ENCODE results near the gene SNTG2. TPM values are rescaled to one million over a fixed set of nuclear protein-coding genes. Genes with fewer than 3 reads are reported as not detected.

The SNTG2 gene
- total RNA-seq: 0.56 and 0.66 TPM in 2 replicates
- 1.0 and 1.4 TPM in 2 replicates for polyA plus RNA-seq

DNA sequence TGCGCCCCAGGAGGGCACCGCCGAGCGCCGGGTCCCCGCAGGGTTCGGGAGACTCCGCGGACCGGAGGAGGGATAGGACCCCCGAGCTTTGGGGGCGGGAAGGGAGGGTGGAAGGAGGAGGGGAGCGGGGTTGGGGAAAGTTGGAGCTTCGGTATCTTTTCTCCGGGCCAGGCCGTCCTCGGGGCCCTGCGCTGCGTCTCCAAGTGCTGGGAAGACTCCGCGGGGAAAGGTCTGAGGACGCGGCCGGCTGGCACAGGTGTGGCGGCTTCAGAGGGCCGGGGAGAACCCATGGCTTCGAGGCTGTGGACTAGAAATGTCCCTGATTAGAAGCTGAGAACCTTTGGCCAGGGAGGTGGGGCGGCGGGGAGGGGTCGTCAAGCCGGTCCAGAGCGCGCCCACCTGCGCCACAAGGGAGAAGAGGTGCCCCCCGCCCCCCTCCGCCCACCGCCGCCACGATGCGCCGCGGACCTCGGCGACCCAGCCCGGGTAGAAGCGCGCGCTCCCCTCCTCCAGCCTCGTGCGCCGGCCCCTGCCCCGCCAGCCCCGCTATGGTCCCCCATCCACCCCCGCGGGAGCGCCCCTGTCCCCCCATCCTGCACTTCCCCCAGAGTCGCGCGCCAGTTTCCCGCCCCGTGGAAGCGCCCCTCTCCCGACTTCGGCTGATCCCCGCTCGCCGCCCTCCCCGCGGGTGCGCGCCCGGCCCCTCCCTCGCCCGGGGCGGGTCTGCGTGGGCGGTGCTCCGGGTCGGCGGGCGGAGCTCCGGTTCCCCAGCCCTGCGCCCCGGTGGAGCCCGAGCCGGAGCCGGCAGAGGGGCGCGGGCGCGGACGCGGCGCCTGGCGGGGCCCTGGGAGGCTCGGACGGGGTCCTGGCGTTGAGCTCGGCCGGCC is at the start of gene SNTG2:
Gene SNTG2, plus strand, starts transcription at position 770 of the 887 bp plus-strand sequence. CDS start 148 bp downstream, outside the sequence.
- H3K36me3 ChIP-seq: no peaks in the 10 kb centered on the region
- H3K9me3 ChIP-seq (ENCODE audit: low read depth): no peaks in the 10 kb centered on the region
- peak within 1 kb of the TSS; percentile 66 for H3K4me3 ChIP-seq
- H3K27ac ChIP-seq: no peak within 1 kb of the TSS
- peaks cover 87% of the 10 kb centered on the region for H3K27me3 ChIP-seq
- TF ChIP-seq, protein P1, sequence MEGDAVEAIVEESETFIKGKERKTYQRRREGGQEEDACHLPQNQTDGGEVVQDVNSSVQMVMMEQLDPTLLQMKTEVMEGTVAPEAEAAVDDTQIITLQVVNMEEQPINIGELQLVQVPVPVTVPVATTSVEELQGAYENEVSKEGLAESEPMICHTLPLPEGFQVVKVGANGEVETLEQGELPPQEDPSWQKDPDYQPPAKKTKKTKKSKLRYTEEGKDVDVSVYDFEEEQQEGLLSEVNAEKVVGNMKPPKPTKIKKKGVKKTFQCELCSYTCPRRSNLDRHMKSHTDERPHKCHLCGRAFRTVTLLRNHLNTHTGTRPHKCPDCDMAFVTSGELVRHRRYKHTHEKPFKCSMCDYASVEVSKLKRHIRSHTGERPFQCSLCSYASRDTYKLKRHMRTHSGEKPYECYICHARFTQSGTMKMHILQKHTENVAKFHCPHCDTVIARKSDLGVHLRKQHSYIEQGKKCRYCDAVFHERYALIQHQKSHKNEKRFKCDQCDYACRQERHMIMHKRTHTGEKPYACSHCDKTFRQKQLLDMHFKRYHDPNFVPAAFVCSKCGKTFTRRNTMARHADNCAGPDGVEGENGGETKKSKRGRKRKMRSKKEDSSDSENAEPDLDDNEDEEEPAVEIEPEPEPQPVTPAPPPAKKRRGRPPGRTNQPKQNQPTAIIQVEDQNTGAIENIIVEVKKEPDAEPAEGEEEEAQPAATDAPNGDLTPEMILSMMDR (IDR thresholded peaks at IDR 0.05; ENCODE audit: low read depth, low read length): no peak
- no peaks in the 10 kb centered on the region for H3K4me1 ChIP-seq (ENCODE audit: low read depth)
- peak; percentile 31 to 67 for DNase-seq (ENCODE audit: low read depth in 1 of 2, low spot score in 1 of 2)

DNA sequence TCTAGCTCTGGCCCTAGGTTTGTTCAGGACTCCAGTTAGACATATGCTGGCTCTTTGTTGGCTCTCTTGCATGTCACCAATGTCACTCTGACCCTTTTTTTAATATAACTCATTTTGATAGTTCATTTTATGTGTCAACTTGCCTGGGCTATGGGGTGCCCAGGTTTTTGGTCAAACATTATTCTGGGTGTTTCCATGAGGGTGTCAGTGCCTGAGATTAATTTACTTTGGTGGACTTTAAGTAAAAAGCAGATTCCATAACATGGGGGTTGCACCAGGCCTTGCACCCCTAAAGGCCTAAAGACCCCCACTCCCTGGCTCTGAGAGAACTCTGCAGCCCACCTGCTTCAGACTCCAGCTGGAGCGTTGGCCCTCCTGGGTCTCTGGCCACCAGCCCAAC is 48.1 kb upstream of the SNTG2 start:
- no peak overlapping the region for H3K27ac ChIP-seq
- no peak for DNase-seq (ENCODE audit: low read depth in 1 of 2, low spot score in 1 of 2)
- no peak overlapping the region for H3K4me3 ChIP-seq
- TF ChIP-seq, protein P1 (IDR thresholded peaks at IDR 0.05; ENCODE audit: low read depth, low read length): no peak
- peaks cover 11% of the 10 kb centered on the region for H3K27me3 ChIP-seq
- H3K9me3 ChIP-seq (ENCODE audit: low read depth): no peaks in the 10 kb centered on the region
- H3K4me1 ChIP-seq (ENCODE audit: low read depth): no peaks in the 10 kb centered on the region
- H3K36me3 ChIP-seq: no peaks in the 10 kb centered on the region

DNA sequence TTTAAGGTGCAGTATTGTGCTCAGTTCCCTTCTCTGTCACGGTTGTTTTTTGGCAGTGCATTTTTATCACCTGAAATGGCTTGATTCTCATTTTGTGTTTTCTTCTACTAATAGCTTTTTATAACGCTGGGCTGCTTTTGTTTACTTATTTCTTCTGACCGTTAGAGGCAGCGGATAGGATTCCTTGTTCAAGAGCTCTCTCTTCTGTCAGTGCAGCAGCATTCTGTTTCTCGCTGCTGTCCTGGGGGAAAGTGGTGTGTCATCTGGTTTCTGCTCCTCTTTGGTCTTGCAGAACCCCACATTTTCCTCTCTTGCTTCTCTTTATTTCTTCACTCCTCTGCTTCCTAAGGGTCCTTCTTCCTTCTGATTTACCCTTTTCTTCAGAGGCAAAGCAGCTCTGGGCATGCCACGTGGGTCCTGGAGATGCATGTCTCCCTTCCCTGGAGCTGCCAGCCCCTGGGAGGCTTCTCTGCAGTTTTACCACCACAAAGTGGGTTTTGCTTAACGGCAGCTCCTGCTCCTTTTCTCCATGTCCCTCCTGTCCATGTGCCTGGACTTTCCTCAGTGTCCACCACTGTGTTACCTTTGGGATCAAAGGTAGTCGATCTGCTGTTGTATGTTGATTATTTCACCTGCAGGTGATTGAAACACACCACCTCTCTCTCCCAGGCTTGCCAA is 47.3 kb upstream of the SNTG2 start:
- Histone ChIP-seq H3K9me3 (ENCODE audit: low read depth) (no peaks in the 10 kb centered on the region), H3K4me1 (ENCODE audit: low read depth) (no peaks in the 10 kb centered on the region), H3K27me3 (peaks cover 17% of the 10 kb centered on the region), H3K36me3 (no peaks in the 10 kb centered on the region), H3K27ac (no peak overlapping the region), H3K4me3 (no peak overlapping the region)
- TF ChIP-seq, protein P1 (IDR thresholded peaks at IDR 0.05; ENCODE audit: low read depth, low read length): no peak
- no peak for DNase-seq (ENCODE audit: low read depth in 1 of 2, low spot score in 1 of 2)

DNA sequence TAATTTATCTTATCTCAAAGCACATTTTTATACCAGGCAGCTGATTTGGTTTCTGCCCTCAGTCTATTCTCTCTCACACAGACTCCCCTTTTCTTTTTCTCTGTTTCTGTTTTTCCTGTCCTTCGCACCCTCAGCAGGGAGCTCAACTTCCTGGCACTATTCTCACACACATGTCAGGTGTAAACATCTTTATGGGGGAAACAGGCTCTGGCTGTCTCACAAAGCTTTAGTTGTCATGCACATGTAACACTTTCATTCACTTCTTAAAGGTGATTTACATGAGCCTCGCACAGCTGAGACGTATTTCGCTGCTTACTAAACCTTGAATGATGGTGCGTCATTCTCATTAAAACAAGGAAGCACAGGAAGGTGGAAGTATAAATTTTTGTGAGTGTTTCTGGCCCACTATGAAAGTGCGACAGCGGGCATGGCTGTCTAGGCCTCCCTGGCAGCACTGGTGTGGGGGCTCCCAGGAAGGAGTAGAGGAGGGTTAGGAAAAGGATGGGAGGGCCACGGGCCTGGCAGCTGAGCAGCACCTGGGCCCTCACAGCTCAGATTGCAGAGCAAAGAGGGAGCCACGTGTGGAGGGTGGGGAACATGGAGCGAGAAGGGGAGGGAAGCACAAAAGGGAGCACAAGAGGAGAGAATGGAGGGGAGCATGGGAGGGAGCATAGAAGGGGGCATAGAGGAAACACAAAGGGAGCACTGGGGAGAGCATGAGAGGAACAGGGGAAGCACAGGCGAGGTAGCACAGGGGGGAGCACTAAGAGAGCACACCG is 46.2 kb upstream of the SNTG2 start:
- no peak overlapping the region for H3K4me3 ChIP-seq
- H3K27ac ChIP-seq: no peak overlapping the region
- H3K27me3 ChIP-seq: peaks cover 17% of the 10 kb centered on the region
- no peaks in the 10 kb centered on the region for H3K36me3 ChIP-seq
- no peaks in the 10 kb centered on the region for H3K9me3 ChIP-seq (ENCODE audit: low read depth)
- DNase-seq (ENCODE audit: low read depth in 1 of 2, low spot score in 1 of 2): no peak
- TF ChIP-seq, protein P1 (IDR thresholded peaks at IDR 0.05; ENCODE audit: low read depth, low read length): no peak
- H3K4me1 ChIP-seq (ENCODE audit: low read depth): no peaks in the 10 kb centered on the region

DNA sequence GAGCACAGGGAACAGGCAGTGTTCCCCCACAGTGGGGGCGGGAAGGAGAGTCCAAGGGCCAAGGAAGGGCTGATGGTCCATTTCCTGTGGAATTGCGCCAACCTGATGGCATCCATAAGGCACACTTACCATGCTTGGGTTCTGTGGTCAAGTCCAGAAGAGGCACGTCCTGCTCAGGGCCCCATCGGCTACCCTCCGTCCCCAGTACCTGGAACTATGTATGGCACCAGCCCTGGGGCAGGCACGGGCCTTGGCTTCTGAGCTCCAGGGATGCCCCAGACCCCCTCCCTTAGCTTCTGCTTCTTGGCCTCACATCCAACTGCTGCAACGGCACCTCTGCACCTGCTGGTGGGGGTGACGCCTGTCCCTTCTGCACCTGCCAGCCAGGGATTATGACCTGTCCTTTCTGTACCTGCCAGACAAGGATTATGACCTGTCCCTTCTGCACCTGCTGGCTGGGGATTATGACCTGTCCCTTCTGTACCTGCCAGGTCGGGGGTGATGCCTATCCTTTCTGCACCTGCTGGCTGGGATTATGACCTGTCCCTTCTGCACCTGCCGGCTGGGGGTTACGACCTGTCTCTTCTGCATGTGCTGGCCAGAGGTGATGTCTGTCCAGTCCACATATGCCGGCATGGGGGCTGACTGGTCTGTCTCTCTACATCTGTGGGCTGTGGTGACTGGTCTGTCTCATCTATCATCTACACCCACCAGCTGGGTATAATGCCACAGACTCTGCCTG is 45.4 kb upstream of the SNTG2 start:
- no peak overlapping the region for H3K4me3 ChIP-seq
- TF ChIP-seq, protein P1 (IDR thresholded peaks at IDR 0.05; ENCODE audit: low read depth, low read length): no peak
- H3K9me3 ChIP-seq (ENCODE audit: low read depth): no peaks in the 10 kb centered on the region
- H3K27me3 ChIP-seq: peaks cover 17% of the 10 kb centered on the region
- H3K27ac ChIP-seq: no peak overlapping the region
- H3K36me3 ChIP-seq: no peaks in the 10 kb centered on the region
- H3K4me1 ChIP-seq (ENCODE audit: low read depth): no peaks in the 10 kb centered on the region
- no peak for DNase-seq (ENCODE audit: low read depth in 1 of 2, low spot score in 1 of 2)

Measured in cardiac muscle cell (in vitro differentiated cells and primary cell).